Measurements from ENCODE around the gene TBC1D9B.

TBC1D9B gene

GRCh38 chr5:179819296-179820126, 88.2 kb downstream of the TBC1D9B start:
- no peak for DNase-seq

- DNase-seq: peak; percentile 44
Measured at GRCh38 chr5:179818746-179819295, 88.9 kb downstream of the TBC1D9B start.

- DNase-seq: no peak
Measured at GRCh38 chr5:179817890-179818745, 89.6 kb downstream of the TBC1D9B start.

- DNase-seq: no peak
Measured at GRCh38 chr5:179817470-179817840, 90.2 kb downstream of the TBC1D9B start.

GRCh38 chr5:179816796-179817469, 90.8 kb downstream of the TBC1D9B start:
- DNase-seq: no peak

- DNase-seq: no peak
Measured at GRCh38 chr5:179816401-179816795, 91.3 kb downstream of the TBC1D9B start.

GRCh38 chr5:179815491-179816249, 92.0 kb downstream of the TBC1D9B start:
- no peak for DNase-seq

- no peak for DNase-seq
Measured at GRCh38 chr5:179814090-179814489, 93.6 kb downstream of the TBC1D9B start.

- no peak for DNase-seq
Measured at GRCh38 chr5:179812997-179813607, 94.6 kb downstream of the TBC1D9B start.

- no peak for DNase-seq
Measured at GRCh38 chr5:179812135-179812825, 95.4 kb downstream of the TBC1D9B start.
